ENCODE results near the gene ZDHHC19. TPM values are rescaled to one million over a fixed set of nuclear protein-coding genes. Genes with fewer than 3 reads are reported as not detected.

The ZDHHC19 gene
- polyA plus RNA-seq, 1 donor from 2014 or later, result 3.8 TPM

DNA sequence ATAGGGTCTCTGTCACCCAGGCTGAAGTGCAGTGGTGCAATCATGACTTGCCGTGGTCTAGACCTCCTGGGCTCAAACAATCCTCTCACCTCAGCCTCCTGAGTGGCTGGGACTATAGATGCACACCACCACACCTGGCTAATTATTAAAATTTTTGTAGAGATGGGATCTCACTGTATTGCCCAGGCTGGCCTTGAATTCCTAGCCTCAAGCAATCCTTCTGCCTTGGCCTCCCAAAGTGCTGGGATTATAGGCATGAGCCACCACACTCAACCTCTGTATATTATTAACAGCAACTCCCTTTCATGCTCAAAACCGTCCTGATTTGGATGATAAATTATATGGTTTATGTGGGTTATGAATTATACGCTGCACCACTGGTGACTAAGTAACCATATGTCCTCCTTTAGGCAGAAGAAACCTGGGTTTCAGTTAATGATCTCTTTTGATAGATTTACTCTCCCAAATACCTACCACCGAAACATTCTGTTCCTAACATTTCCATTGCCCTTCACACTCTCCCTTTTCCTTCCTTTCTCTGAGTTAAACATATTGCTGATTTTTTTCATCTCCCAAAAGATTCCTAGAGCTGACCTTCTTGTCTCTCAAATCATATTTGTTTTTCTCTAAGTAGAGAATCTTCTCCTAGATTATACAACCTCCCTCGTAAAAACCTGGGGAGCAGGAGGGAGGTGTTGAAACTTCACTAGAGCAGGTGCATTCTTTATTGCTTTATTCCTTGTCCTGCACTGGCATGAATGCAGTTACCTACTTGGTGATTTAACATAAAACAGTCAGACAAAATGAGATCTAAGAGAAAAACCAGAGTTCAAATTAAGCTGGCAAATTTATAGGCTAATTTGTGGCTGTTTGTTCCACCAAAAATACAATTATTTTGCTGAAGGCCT is 43.4 kb upstream of the ZDHHC19 start:
- no peaks in the 10 kb centered on the region for H3K9me2 ChIP-seq (ENCODE audit: insufficient read depth, low read length)
- no peaks in the 10 kb centered on the region for H4K20me1 ChIP-seq (ENCODE audit: insufficient read depth)
- H3F3A ChIP-seq (ENCODE audit: insufficient read depth, low read length, poor library complexity, severe bottlenecking), result no peaks in the 10 kb centered on the region
- no peak overlapping the region for H3K4me3 ChIP-seq (ENCODE audit: low read length)
- H3K27ac ChIP-seq (ENCODE audit: low read length), result no peak overlapping the region
- H3K36me3 ChIP-seq (ENCODE audit: insufficient read depth, low read length), result no peaks in the 10 kb centered on the region
- no peak for TF ChIP-seq SMC3 (conservative IDR thresholded peaks at IDR 0.05; ENCODE audit: poor library complexity)
- TF ChIP-seq POLR2AphosphoS5 (IDR thresholded peaks at IDR 0.05), result no peak
- TF ChIP-seq EP300 (conservative IDR thresholded peaks at IDR 0.05; ENCODE audit: poor library complexity, severe bottlenecking), result no peak
- no peak for TF ChIP-seq MXI1 (conservative IDR thresholded peaks at IDR 0.05; ENCODE audit: poor library complexity, severe bottlenecking)
- TF ChIP-seq TAF1 (IDR thresholded peaks at IDR 0.05; ENCODE audit: low read depth), result no peak
- TF ChIP-seq, protein P1, sequence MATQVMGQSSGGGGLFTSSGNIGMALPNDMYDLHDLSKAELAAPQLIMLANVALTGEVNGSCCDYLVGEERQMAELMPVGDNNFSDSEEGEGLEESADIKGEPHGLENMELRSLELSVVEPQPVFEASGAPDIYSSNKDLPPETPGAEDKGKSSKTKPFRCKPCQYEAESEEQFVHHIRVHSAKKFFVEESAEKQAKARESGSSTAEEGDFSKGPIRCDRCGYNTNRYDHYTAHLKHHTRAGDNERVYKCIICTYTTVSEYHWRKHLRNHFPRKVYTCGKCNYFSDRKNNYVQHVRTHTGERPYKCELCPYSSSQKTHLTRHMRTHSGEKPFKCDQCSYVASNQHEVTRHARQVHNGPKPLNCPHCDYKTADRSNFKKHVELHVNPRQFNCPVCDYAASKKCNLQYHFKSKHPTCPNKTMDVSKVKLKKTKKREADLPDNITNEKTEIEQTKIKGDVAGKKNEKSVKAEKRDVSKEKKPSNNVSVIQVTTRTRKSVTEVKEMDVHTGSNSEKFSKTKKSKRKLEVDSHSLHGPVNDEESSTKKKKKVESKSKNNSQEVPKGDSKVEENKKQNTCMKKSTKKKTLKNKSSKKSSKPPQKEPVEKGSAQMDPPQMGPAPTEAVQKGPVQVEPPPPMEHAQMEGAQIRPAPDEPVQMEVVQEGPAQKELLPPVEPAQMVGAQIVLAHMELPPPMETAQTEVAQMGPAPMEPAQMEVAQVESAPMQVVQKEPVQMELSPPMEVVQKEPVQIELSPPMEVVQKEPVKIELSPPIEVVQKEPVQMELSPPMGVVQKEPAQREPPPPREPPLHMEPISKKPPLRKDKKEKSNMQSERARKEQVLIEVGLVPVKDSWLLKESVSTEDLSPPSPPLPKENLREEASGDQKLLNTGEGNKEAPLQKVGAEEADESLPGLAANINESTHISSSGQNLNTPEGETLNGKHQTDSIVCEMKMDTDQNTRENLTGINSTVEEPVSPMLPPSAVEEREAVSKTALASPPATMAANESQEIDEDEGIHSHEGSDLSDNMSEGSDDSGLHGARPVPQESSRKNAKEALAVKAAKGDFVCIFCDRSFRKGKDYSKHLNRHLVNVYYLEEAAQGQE (IDR thresholded peaks at IDR 0.05; ENCODE audit: borderline replicate concordance), result no peak
- H3K9ac ChIP-seq (ENCODE audit: low read length), result no peak overlapping the region
- H3K4me2 ChIP-seq (ENCODE audit: low read length), result no peak overlapping the region
- no peak overlapping the region for H2AFZ ChIP-seq (ENCODE audit: low read depth, low read length)
- H3K27me3 ChIP-seq (ENCODE audit: insufficient read depth, low read depth, low read length), result no peaks in the 10 kb centered on the region
- no peaks in the 10 kb centered on the region for H3K79me2 ChIP-seq (replicated peaks; ENCODE audit: insufficient read depth, low read length)
- H3K9me3 ChIP-seq (ENCODE audit: low read length), result no peaks in the 10 kb centered on the region

DNA sequence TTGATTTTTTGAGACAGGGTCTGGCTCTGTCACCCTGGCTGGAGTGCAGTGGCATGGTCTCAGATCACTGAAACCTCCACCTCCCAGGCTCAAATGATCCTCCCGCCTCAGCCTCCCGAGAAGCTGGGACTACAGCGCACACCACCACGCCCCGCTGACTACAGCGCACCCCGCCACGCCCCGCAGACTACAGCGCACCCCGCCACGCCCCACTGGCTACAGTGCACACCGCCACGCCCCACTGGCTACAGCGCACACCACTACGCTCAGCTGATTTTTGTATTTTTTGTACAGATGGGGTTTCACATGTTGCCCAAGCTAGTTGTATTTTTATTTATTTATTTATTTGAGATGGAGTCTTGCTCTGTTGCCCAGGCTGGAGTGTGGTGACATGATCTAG is 40.7 kb upstream of the ZDHHC19 start:
- H3K27ac ChIP-seq (ENCODE audit: low read length), result no peak overlapping the region
- no peaks in the 10 kb centered on the region for H3K9me2 ChIP-seq (ENCODE audit: insufficient read depth, low read length)
- no peaks in the 10 kb centered on the region for H4K20me1 ChIP-seq (ENCODE audit: insufficient read depth)
- H3K9ac ChIP-seq (ENCODE audit: low read length), result no peak overlapping the region
- H3K79me2 ChIP-seq (replicated peaks; ENCODE audit: insufficient read depth, low read length), result no peaks in the 10 kb centered on the region
- H2AFZ ChIP-seq (ENCODE audit: low read depth, low read length), result no peak overlapping the region
- no peaks in the 10 kb centered on the region for H3K36me3 ChIP-seq (ENCODE audit: insufficient read depth, low read length)
- H3K4me3 ChIP-seq (ENCODE audit: low read length), result no peak overlapping the region
- no peak for TF ChIP-seq MXI1 (conservative IDR thresholded peaks at IDR 0.05; ENCODE audit: poor library complexity, severe bottlenecking)
- no peak for TF ChIP-seq EZH2 (IDR thresholded peaks at IDR 0.05; ENCODE audit: borderline replicate concordance, insufficient read depth, low read length, poor library complexity, severe bottlenecking)
- TF ChIP-seq SMC3 (conservative IDR thresholded peaks at IDR 0.05; ENCODE audit: poor library complexity), result no peak
- TF ChIP-seq, protein P1 (IDR thresholded peaks at IDR 0.05; ENCODE audit: borderline replicate concordance), result no peak
- no peak for TF ChIP-seq POLR2AphosphoS5 (IDR thresholded peaks at IDR 0.05)
- no peak overlapping the region for H3K4me2 ChIP-seq (ENCODE audit: low read length)
- no peaks in the 10 kb centered on the region for H3K27me3 ChIP-seq (ENCODE audit: insufficient read depth, low read depth, low read length)
- no peaks in the 10 kb centered on the region for H3F3A ChIP-seq (ENCODE audit: insufficient read depth, low read length, poor library complexity, severe bottlenecking)
- no peaks in the 10 kb centered on the region for H3K9me3 ChIP-seq (ENCODE audit: low read length)
